HG03045 (cell line): ENCODE data around the gene RALGDS.
A peak's percentile ranks its signal among the peaks of the same experiment; 100 is the strongest.

Source experiments
- ATAC-seq: cut with Tn5 transposase; IDR thresholded peaks from one replicate; pipeline ENCODE4 v1.9.1; 2021; ENCODE audit warnings: mild to moderate bottlenecking, moderate library complexity; ENCODE audit not compliant: unreplicated experiment

The RALGDS gene

DNA sequence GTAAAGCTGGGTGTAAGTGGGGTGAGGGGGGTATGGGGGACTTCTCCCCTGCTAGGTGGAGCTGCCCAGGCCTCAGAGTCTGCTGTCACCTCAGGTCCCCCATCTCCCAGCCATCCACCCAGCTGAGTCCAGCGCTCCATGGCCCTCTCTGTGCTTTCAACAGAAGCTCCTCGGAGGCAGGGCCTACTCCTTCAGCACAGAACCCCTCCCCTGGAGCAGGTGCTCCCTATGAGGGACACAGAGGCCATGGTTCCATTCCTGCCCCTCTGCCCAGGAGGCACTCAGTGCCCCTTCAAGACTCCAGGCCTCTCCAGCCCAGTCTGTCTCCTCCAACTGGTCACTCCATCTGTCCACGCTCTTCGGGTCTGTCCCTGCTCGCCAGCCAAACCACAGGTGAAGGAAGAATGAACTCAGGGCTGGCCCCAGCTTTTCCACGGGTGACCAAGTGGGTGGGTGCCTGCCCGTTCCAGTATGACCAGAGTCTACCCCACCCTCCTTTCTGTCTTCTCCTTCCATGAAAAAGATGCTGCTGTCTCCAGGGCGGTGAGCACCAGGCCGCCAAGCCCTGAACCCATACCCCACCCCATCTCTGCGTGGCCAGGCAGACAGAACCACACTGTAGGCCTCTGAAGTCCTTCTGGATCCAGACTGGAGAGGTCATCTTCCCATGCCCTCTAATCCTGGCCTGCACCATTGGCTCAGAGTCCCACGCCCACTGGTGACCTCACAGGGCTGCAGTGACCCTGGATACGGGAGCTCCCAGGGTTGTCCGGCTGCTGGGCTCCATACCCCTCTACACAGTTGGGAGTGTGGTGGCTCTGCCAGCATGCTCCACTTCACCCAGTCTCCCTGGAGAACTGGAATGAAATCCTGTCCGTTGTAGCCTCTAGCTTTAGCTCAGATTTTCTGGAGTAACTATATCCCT is 30.8 kb upstream of the RALGDS start:
- ATAC-seq = no peak

GRCh38 chr9:133151041-133151440 is 30.0 kb upstream of the RALGDS start:
- no peak for ATAC-seq

DNA sequence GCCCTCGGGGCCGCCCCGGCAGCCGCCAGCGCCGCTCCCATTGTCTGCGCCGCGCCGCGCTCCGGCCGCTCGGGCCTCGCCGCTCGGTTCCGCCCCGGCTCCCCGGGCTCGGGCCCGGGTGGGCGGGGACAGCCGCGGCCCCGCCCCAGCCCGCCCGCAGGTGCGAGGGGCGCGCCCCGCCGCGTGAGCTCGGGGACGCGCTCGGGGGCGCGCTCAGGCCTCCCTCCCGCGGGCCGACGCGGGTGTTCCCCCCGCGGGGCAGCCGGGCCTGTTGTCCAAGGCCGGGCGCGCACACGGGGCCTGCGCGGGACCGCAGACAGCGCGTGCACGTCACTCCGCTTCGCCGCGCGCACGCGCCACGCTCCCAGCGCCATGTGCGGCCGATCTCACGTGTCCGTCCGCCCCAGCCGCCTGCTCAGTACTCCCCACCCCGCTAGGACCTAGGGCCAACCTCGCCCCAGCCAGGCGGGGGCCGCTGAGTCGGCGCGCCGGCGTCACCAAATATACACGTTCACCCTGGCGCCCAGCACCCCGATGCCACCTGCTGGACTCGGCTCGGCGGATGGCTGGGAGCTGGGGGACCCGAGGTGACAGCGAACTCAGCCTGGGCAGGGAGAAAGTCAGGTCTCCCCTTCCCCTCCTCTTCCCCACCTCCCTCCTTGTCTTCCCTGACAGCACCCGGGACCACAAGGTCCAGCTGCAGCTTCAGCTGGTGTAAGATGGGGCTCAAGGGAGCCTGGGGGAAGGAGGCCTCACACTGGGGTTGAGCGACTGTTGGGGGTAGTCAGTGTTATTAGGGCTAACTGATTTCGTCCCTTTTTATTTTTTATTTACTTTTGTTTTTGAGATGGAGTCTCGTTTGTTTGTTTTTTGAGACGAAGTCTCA is 28.3 kb upstream of the RALGDS start:
- ATAC-seq = peak; percentile 66

DNA sequence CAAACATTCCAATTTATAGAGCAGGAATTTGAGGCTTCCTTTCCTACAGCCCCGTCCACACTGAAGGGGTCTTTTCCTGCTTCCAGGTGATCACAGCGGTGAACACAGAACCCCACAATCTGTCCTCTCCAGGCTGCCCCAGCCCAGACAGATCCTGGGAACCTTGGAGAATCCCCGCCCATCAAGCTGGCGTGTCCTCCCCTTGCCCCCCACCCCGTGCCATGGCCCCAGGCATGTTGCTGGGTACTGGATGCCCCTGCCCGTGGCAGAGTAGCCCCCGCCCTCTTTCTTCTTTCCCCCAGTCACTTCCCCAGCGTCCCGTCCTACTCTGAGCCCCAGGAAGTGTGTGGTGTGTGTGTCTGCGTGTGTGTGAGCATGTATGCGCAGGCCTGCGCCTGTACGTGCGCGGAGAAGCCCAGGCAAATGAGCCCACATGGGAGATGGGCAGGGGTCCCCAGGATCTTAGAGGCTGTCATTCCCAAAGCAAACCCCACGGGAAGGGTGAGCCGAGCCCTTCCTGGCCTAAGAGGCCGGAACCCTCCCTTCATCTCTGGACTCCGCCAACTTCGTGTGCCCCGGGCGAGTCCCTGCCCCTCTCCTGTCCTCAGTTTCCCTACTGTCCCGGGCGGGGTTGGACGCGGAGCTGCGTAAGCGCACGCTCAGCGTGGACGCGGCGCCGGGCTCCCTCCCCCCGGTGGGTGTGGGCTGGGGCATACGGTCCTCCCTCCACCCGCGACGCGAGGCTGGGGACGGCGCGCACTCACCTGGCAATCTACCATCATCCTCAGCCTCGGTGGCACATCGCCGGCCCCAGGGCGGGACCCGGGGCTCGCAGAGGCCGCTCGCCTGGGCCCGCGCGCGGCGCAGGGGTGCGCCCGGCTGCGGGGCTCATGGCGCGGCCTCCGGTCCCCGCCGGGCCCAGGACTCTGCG is 27.4 kb upstream of the RALGDS start:
- ATAC-seq = peak; percentile 19

GRCh38 chr9:133147412-133148198 is 26.6 kb upstream of the RALGDS start:
- no peak for ATAC-seq

DNA sequence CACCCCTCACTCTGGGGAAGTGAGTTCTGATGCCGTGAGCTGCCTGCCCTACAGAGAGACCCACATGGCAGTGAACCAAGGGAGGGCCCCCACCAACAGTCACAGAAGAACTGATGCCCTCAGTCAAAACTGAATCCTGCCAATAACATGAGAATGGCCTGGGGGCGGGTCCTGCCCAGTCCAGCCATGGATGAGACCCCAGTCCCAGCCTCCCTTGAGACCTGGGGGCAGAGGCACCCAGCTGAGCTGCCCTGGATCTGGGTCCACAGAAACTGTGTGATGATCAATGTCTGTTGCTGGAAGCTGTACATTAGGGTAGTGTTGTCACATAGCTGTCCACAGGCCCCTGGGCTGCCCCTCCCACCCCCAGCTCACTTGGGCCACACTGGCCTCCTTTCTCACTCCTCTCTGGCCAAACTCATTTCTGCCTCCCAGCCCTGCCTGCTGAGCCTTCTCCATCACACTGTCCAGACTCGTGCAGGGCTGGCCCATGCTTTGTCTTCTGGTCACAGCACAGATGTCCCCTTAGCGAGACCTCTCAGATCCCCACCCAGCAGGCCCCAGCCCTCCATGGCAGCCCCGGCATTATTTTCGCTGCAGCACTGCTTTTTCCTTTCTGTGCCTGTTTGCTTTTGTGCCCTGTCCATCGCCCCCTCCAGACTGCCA is 25.8 kb upstream of the RALGDS start:
- no peak for ATAC-seq

- ATAC-seq = no peak
These were observed 24.1 kb upstream of the RALGDS start for GRCh38 chr9:133144904-133145851.

DNA sequence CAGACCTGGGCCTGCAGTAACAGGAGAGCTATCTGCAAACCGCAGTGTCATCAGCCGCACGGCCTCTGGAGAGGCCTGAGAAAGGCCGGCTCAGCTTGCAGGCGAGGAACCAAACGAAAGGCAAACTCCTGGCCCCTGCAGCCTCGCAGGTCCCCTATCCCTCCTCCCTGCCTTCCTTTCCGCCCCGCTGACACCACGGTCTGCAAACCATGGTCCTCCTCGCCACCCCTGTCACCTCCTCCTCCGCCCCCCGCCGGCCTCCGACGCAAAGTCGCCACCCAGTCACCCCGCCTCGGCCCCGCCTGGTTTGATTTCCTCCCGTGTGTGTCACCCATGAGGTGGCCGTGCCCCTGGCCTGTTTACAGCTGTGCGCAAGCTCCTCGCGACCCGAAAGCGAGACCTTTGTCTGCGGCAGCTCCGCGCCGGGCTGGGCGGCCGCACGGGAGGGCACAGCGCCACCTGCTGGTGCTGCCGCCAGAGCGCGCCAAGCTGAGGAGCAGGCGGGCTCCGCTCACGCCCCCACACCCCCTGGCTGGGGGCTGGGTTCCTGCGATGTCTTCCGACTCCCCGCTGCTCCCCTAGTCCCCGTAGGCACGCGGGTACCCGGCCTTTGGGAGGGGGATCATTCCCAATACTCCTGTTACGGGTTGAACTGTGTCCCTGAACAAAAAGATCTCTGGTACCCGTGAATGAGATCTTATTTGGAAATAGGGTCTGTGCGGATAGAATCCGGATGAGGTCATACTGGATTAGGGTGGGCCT is 23.3 kb upstream of the RALGDS start:
- ATAC-seq = no peak

DNA sequence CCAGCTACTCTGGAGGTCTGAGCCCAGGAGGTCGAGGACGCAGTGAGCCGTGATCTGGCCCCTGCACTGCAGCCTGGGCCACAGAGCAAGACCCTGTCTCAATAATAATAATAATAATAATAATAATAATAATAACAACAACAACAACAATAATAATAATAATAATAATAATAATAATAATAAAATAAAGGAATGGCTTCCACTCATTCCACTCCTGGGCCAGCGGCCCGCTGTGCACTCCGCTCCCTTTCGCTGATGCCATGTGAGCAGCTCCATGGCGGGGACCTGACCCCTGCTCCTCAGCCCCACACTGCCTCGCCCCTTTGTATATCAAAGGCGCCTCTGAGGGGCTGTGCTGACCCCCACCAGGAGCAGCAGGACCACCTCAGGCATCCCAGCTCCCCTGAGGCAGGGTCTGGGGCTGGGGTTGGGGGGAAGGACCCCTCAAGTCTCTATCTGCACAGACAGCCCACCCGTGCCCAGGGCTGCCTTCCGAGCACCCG is 22.6 kb upstream of the RALGDS start:
- no peak for ATAC-seq

DNA sequence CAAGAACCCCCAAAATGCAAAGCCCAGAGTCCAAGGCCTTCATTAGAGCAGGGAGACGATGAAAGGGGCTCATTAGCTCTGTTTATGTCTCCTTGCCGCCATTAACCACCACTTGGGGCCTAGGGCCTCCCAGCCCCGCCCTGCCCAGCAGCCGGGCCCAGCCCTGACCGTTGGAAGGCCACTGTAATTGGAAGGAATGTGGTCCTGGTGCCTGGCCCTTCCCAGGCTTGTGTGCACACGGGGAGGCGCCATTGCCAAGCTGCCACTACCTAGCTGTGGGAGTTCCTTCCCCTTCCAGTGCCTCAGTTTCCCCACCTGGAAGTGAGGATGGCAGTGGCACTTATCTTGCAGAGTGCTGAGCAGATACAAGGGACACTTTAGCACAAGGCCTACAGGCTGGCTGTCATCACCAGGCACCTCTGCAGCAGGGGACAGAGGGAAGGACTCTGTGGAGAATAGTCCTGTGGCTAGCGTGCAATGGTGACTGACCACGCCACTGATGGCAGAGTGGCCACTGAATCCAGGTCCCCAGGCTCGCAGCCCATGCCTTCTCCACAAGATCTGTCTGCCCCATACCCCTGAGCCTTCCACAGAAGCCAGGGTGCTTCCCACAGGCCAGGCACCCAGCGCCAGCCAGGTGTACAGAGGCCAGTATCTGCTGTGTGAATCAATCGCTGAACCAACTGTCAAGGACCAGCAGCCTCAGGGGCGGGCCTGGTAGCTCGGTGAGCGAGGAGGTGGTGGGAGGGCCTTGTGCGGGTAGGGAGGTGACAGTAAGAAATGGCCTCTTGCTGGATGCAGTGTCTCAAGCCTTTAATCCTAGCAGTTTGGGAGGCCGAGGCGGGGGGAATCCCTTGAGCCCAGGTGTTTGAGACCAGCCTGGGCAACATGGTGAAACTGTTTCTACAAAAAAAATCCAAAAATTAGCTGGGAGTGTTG is 21.9 kb upstream of the RALGDS start:
- ATAC-seq = no peak

- ATAC-seq = no peak
These were observed 21.0 kb upstream of the RALGDS start for GRCh38 chr9:133141833-133142595.

- ATAC-seq = no peak
These were observed 19.6 kb upstream of the RALGDS start for GRCh38 chr9:133140606-133141005.

- ATAC-seq = no peak
These were observed 19.1 kb upstream of the RALGDS start for GRCh38 chr9:133140174-133140505.

DNA sequence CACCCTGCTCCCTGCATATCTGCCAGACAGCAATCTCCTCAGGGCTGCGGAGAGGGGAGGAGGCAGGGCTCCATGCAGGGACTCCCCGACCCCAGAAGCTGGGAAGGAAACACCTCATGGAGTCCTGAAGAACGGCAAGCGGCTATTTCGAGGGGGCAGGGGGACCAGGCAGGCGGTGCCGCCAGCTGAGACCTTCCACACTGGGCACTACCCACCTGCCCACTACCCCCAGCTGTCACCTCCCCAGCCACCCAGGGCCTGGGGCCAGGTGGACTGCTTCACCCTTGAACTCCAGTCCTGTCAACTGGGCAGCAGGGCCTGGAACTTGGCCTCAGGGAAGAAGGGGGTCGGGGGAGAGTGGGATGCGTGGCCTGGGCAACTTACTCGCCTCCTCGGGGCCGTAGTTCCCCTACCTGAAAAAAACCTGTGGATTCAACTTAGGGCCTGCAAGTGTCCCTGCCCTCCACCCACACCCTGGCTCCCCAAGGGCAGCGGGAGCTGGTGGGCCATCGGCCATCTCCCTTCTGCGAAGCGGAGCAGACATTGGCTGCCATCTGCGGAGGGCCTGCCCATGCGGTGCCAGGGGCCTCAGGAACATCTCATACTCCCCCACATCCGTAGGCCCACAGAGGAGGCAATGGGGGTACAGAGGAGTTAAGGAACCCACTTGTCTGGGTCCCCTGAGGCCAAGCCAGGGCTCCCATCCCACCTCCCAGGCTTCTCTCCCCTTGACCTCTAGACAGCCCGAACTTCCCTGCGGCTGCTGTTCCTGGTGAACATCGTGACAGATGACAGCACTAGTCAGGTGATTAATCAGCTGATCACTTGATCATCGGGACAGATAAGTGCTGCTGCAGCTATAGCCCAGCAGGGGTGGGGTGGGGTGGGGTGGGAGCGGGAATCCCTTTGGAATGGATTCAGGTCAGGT is 18.5 kb upstream of the RALGDS start:
- ATAC-seq = no peak
